ENCODE data around the gene TECR. TPM values are rescaled to one million over a fixed set of nuclear protein-coding genes. Genes with fewer than 3 reads are reported as not detected.
"Not testable (repeated sequence)": the region's sequence is repeated elsewhere in the genome, so short reads cannot be mapped to it uniquely, and the experiment has no call there.

TECR gene
- polyA plus RNA-seq, 1 donor: 131 TPM

- DNase-seq: no peak
Measured at GRCh38 chr19:14530506-14530905, 1.1 kb downstream of the TECR start.

- DNase-seq: no peak
Measured at GRCh38 chr19:14533450-14533849, 4.1 kb downstream of the TECR start.

- peak; percentile 65 for DNase-seq
Measured at GRCh38 chr19:14536926-14537692, 7.7 kb downstream of the TECR start.

GRCh38 chr19:14540741-14541525, 11.5 kb downstream of the TECR start:
- DNase-seq: no peak

- DNase-seq: not testable (repeated sequence)
Measured at GRCh38 chr19:14541979-14542378, 12.6 kb downstream of the TECR start.

GRCh38 chr19:14542711-14543328, 13.4 kb downstream of the TECR start:
- no peak for DNase-seq

- DNase-seq: no peak
Measured at GRCh38 chr19:14544047-14544446, 14.7 kb downstream of the TECR start.

GRCh38 chr19:14544977-14545715, 15.8 kb downstream of the TECR start:
- DNase-seq: no peak

GRCh38 chr19:14545716-14546082, 16.3 kb downstream of the TECR start:
- DNase-seq: no peak

- DNase-seq: no peak
Measured at GRCh38 chr19:14550201-14550754, 20.9 kb downstream of the TECR start.

GRCh38 chr19:14551134-14552005, 22.0 kb downstream of the TECR start:
- peak; percentile 32 for DNase-seq

- not testable (repeated sequence) for DNase-seq
Measured at GRCh38 chr19:14552006-14552360, 22.6 kb downstream of the TECR start.

GRCh38 chr19:14553042-14553938, 23.9 kb downstream of the TECR start:
- no peak for DNase-seq

- DNase-seq: no peak
Measured at GRCh38 chr19:14553939-14554243, 24.5 kb downstream of the TECR start.

- no peak for DNase-seq
Measured at GRCh38 chr19:14554382-14554812, 25.0 kb downstream of the TECR start.

GRCh38 chr19:14555918-14556661, 26.7 kb downstream of the TECR start:
- no peak for DNase-seq

- peak; percentile 40 for DNase-seq
Measured at GRCh38 chr19:14556662-14557188, 27.3 kb downstream of the TECR start.

- no peak for DNase-seq
Measured at GRCh38 chr19:14558370-14559066, 29.1 kb downstream of the TECR start.

Measured in left kidney (tissue), 2 donors.